Naive thymus-derived CD4-positive, alpha-beta T cell (primary cell): ENCODE measurements around the gene ITSN1. TPM values are rescaled to one million over a fixed set of nuclear protein-coding genes. Genes with fewer than 3 reads are reported as not detected.

ENCODE experiments used
- ATAC-seq: fragments of 150-1000 bp; cut with Tn5 transposase; 2 replicates; pipeline ENCODE4 v1.10.0; 2021; ENCODE audit warnings: mild to moderate bottlenecking, moderate library complexity
- CTCF ChIA-PET: fragments of 350-600 bp; sonication (Branson Sonifier 250); formaldehyde crosslinking; loops from one replicate; lab custom pipeline; 2021; ENCODE audit warnings: antibody characterized with exemption; lab: Charles Lee
- POLR2A ChIA-PET: fragments of 350-600 bp; sonication (Branson Sonifier 250); formaldehyde crosslinking; loops from one replicate; lab custom pipeline; 2021; ENCODE audit warnings: antibody characterized with exemption, inconsistent platforms; lab: Charles Lee
- DNase-seq, 9 donors: peaks; one replicate each; pipeline versions ENCODE4 v3.0.0 to v3.0.0-alpha.2; 2020 to 2022; ENCODE audit warnings: mixed read lengths in 1 of 9
- H3K27ac ChIP-seq: one replicate; pipeline ENCODE4 v1.7.0; 2013; ENCODE audit warnings: mild to moderate bottlenecking, low read depth, low read length, moderate library complexity
- H3K27me3 ChIP-seq, 2 donors: one replicate each; pipeline ENCODE4 v1.7.0; 2013; ENCODE audit warnings: low read length in 2 of 2, mild to moderate bottlenecking in 2 of 2, moderate library complexity in 2 of 2; ENCODE audit not compliant: control insufficient read depth in 2 of 2, insufficient read depth in 2 of 2
- H3K36me3 ChIP-seq, 3 experiments: 1 replicate in 2 of 3; 2 replicates in 1 of 3; pipeline ENCODE4 v1.7.0; 2013; ENCODE audit warnings: low read length in 3 of 3, mild to moderate bottlenecking in 3 of 3, moderate library complexity in 1 of 3; ENCODE audit not compliant: insufficient read depth in 3 of 3, control insufficient read depth in 2 of 3
- H3K4me1 ChIP-seq, 2 donors: one replicate each; pipeline ENCODE4 v1.7.0; 2013; ENCODE audit warnings: low read length in 2 of 2, mild to moderate bottlenecking in 2 of 2, moderate library complexity in 1 of 2; ENCODE audit not compliant: control insufficient read depth in 2 of 2, insufficient read depth in 2 of 2
- H3K4me3 ChIP-seq: 2 replicates; pipeline ENCODE4 v1.7.0; 2013; ENCODE audit warnings: mild to moderate bottlenecking, low read length
- H3K9me3 ChIP-seq, 3 experiments: 1 replicate in 2 of 3; 2 replicates in 1 of 3; pipeline ENCODE4 v1.7.0; 2013; ENCODE audit warnings: low read length in 3 of 3; ENCODE audit not compliant: control insufficient read depth in 2 of 3
- H3K27ac Mint-ChIP-seq, 9 donors: one replicate each; pipeline ENCODE4 v1.8.0; 2020 to 2022; ENCODE audit warnings: mixed read lengths in 9 of 9, mild to moderate bottlenecking in 8 of 9, moderate library complexity in 5 of 9, inconsistent platforms in 2 of 9
- H3K27me3 Mint-ChIP-seq, 5 donors: one replicate each; pipeline ENCODE4 v1.8.0; 2021 to 2022; ENCODE audit warnings: mixed read lengths in 5 of 5, mild to moderate bottlenecking in 1 of 5
- H3K36me3 Mint-ChIP-seq, 5 donors: one replicate each; pipeline ENCODE4 v1.8.0; 2020 to 2022; ENCODE audit warnings: mixed read lengths in 5 of 5, mild to moderate bottlenecking in 3 of 5, inconsistent platforms in 1 of 5
- H3K4me1 Mint-ChIP-seq, 7 donors: one replicate each; pipeline ENCODE4 v1.8.0; 2020 to 2022; ENCODE audit warnings: mixed read lengths in 7 of 7, mild to moderate bottlenecking in 3 of 7, inconsistent platforms in 1 of 7
- H3K4me3 Mint-ChIP-seq, 10 donors: one replicate each; pipeline ENCODE4 v1.8.0; 2020 to 2022; ENCODE audit warnings: mild to moderate bottlenecking in 10 of 10, mixed read lengths in 10 of 10, moderate library complexity in 6 of 10, inconsistent platforms in 2 of 10
- H3K9me3 Mint-ChIP-seq, 11 donors: one replicate each; pipeline ENCODE4 v1.8.0; 2020 to 2022; ENCODE audit warnings: mixed read lengths in 11 of 11, mild to moderate bottlenecking in 4 of 11, inconsistent platforms in 1 of 11, moderate library complexity in 1 of 11
- intact Hi-C, 2 donors: fragments of 100-400 bp; cut with micrococcal nuclease; formaldehyde crosslinking; loops; one replicate each; pipeline ENCODE4 v1.15.1; 2023
- polyA plus RNA-seq, 2 donors: library from polyadenylated mRNA; unstranded; fragments of 300-500 nt; fragmentation: Illumina TruSeq; gene quantifications; one replicate each; pipeline ENCODE4 v1.2.3, GENCODE V29; 2021
- total RNA-seq, 6 experiments: library from RNA in 5 of 6; stranded (reverse) in 5 of 6; gene quantifications; 1 replicate in 5 of 6; 2 replicates in 1 of 6; pipeline ENCODE4 v1.2.3 and lab custom pipeline; 2021 to 2026

ITSN1 gene
- total and polyA plus RNA-seq, 7 experiments from 2014 or later = 1.2 to 8.6 (median 3.2) TPM

DNA sequence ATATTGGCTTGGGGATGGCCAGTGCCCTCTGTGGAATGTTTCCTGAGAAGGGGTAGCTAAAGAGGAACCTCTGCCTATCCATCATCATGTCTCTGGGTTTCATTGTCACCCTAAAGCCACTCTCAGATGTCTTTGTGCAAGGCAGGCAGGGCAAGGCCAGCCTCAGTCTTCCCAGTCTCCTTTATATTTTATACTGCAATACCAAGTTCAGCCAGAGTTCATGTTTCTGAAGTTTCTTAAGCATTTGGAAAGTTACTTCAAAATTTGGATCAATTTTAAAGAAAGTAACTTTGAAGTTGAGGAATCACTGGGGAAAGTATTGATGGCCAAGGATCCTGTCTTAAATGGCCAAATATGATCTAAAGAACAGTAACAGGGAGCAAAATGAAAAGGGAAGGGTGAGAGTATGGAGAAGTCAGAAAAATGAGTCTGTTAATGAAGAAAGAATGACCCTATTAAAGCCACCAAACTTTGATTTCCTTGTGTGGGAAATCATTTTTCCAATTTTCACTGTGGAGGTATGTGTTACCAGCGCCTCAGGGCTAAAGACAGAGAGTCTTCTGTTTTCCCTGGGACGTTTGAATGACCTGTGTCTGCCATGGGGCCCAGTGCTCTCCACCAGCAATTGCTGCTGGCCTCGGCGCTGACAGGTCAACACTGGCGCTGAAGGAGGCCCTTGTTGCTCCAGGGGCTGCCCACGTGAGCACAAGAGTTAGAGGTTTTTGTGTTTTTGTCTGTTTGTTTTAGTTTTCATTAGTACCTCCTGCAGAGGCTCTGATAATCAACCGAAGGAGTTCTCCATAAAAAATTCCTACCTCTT is 179.4 kb downstream of the ITSN1 start:
- Histone ChIP-seq H3K9me3 (no peaks in the 10 kb centered on the region), H3K27ac (no peak overlapping the region), H3K36me3 (no peaks in the 10 kb centered on the region), H3K27me3 (no peaks in the 10 kb centered on the region), H3K4me3 (no peak overlapping the region), H3K4me1 (no peaks in the 10 kb centered on the region)
- ChIA-PET CTCF (no interaction called here), POLR2A (no interaction called here)
- DNase-seq (no peak), ATAC-seq (no peak)
- no peak overlapping the region for H3K4me3 Mint-ChIP-seq
- H3K27me3 Mint-ChIP-seq = no peaks in the 10 kb centered on the region
- intact Hi-C loops = no loop called here
- H3K36me3 Mint-ChIP-seq = no peaks in the 10 kb centered on the region
- no peaks in the 10 kb centered on the region for H3K9me3 Mint-ChIP-seq
- no peaks in the 10 kb centered on the region for H3K4me1 Mint-ChIP-seq
- H3K27ac Mint-ChIP-seq = no peak overlapping the region

DNA sequence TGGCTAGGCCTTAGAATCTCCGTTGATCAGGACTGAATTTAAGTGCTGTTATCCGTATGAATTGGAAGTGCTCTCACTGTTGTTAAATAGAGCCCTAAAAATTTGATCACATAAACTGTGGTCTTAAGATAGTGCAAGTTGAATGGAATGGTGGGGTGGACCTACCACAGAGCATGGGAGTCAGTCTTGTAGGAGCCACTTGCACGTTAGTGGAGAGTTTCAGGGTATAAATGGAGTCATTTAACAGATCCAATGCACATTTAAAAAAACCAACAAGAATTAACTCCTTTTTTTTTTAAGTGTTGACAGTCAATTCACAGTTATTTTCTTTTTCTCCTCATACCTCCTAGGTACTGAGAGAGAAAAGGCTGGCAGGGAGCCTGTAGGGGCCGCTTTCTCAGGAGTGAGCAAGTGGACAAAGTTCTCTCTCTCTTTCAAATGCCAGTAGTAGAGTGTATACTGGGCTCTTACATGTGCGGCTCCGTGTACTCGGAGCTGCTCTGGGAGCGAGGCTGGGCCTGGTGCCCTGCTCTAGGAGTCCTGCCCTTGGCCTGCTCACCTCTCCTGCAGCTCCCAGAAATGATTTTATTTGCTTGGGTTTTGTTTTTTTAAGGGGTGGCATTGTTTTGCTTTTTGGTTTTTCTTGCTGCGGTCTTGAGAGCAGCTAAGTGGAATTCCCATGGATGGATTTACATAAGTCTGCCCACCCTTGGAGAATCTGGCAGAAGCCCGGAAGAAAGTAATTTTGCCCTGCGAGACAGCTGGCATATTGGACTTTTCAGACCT is 182.0 kb downstream of the ITSN1 start:
- no peak for ATAC-seq
- Histone ChIP-seq H3K27me3 (no peaks in the 10 kb centered on the region), H3K36me3 (no peaks in the 10 kb centered on the region), H3K9me3 (no peaks in the 10 kb centered on the region), H3K27ac (no peak overlapping the region), H3K4me1 (no peaks in the 10 kb centered on the region), H3K4me3 (no peak overlapping the region)
- intact Hi-C loops = no loop called here
- ChIA-PET CTCF (no interaction called here), POLR2A (no interaction called here)
- peaks cover 0 to 4% (median 0%) of the 10 kb centered on the region in 11 donors for H3K9me3 Mint-ChIP-seq
- H3K4me3 Mint-ChIP-seq = no peak overlapping the region
- H3K27ac Mint-ChIP-seq = no peak overlapping the region
- no peak for DNase-seq
- H3K36me3 Mint-ChIP-seq = peaks cover 0 to 8% (median 4%) of the 10 kb centered on the region in 5 donors
- H3K4me1 Mint-ChIP-seq = no peaks in the 10 kb centered on the region
- H3K27me3 Mint-ChIP-seq = peaks cover 0 to 3% (median 0%) of the 10 kb centered on the region in 5 donors

DNA sequence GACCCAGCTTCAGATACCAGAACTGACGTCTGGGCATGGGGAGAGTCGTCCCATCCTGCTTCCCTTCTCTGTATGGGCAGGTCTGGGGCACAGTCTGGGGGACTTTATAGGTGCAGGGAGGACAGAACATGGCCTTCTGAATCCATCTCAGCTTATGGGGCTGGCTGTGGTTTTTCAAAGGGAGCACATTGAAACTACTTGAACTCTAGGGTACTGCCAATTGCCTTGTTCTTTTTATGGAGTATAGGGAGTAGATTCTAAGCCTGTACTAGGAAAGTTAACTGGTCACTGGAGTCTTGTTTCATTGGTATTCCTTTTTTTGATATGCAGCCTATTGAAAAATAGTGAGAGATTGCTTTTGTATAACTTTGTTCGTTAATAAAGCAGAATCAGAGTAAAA is 183.1 kb downstream of the ITSN1 start:
- Histone ChIP-seq H3K27ac (no peak overlapping the region), H3K4me3 (no peak overlapping the region), H3K27me3 (no peaks in the 10 kb centered on the region), H3K4me1 (no peaks in the 10 kb centered on the region), H3K9me3 (no peaks in the 10 kb centered on the region), H3K36me3 (no peaks in the 10 kb centered on the region)
- ATAC-seq (no peak), DNase-seq (no peak)
- Mint-ChIP-seq H3K27me3 (peaks cover 0 to 3% (median 0%) of the 10 kb centered on the region in 5 donors), H3K4me3 (no peak overlapping the region), H3K27ac (no peak overlapping the region), H3K9me3 (peaks cover 0 to 12% (median 1%) of the 10 kb centered on the region in 11 donors), H3K36me3 (peaks cover 0 to 16% (median 11%) of the 10 kb centered on the region in 5 donors), H3K4me1 (no peaks in the 10 kb centered on the region)
- intact Hi-C loops = no loop called here
- ChIA-PET POLR2A (no interaction called here), CTCF (no interaction called here)

- Histone ChIP-seq H3K9me3 (no peaks in the 10 kb centered on the region), H3K4me1 (no peaks in the 10 kb centered on the region), H3K36me3 (no peaks in the 10 kb centered on the region), H3K27ac (no peak overlapping the region), H3K4me3 (no peak overlapping the region), H3K27me3 (no peaks in the 10 kb centered on the region)
- Mint-ChIP-seq H3K4me1 (no peaks in the 10 kb centered on the region), H3K36me3 (peaks cover 0 to 16% (median 11%) of the 10 kb centered on the region in 5 donors), H3K9me3 (peaks cover 0 to 12% (median 1%) of the 10 kb centered on the region in 11 donors), H3K4me3 (no peak overlapping the region), H3K27me3 (peaks cover 0 to 3% (median 0%) of the 10 kb centered on the region in 5 donors), H3K27ac (no peak overlapping the region)
- ChIA-PET POLR2A (no interaction called here), CTCF (no interaction called here)
- DNase-seq (no peak), ATAC-seq (no peak)
- intact Hi-C loops = no loop called here
Measured at GRCh38 chr21:33825915-33826314, 183.6 kb downstream of the ITSN1 start.

DNA sequence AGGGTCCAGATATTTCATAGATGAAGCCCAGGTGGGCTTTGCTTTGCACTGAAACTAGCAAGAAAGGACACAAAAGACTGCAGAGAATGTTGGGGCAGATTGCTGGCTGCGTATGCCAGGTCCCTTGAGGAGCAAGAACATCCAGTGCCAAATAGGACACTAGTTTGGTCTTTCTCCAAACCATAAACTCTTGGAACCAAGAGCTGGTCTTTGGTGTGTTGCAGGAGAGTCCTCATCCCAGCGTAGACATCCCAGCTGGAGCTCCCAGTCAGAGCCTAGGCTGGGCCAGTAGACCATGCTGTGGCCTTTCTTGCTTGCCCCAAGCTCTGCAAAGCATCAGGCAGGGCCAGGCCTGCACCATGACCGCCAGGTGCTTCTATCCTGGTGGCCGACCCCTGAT is 185.8 kb downstream of the ITSN1 start:
- no peaks in the 10 kb centered on the region for H3K36me3 ChIP-seq
- peaks cover 0 to 20% (median 11%) of the 10 kb centered on the region in 5 donors for H3K36me3 Mint-ChIP-seq
- H3K9me3 Mint-ChIP-seq = peaks cover 0 to 12% (median 1%) of the 10 kb centered on the region in 11 donors
- no peak overlapping the region for H3K27ac Mint-ChIP-seq
- POLR2A ChIA-PET = no interaction called here
- intact Hi-C loops = no loop called here
- peaks cover 0 to 3% (median 0%) of the 10 kb centered on the region in 5 donors for H3K27me3 Mint-ChIP-seq
- H3K4me1 Mint-ChIP-seq = no peaks in the 10 kb centered on the region
- H3K27ac ChIP-seq = no peak overlapping the region
- H3K9me3 ChIP-seq = no peaks in the 10 kb centered on the region
- no peak for DNase-seq
- CTCF ChIA-PET = no interaction called here
- no peak overlapping the region for H3K4me3 Mint-ChIP-seq
- H3K27me3 ChIP-seq = no peaks in the 10 kb centered on the region
- no peaks in the 10 kb centered on the region for H3K4me1 ChIP-seq
- no peak overlapping the region for H3K4me3 ChIP-seq
- no peak for ATAC-seq

DNA sequence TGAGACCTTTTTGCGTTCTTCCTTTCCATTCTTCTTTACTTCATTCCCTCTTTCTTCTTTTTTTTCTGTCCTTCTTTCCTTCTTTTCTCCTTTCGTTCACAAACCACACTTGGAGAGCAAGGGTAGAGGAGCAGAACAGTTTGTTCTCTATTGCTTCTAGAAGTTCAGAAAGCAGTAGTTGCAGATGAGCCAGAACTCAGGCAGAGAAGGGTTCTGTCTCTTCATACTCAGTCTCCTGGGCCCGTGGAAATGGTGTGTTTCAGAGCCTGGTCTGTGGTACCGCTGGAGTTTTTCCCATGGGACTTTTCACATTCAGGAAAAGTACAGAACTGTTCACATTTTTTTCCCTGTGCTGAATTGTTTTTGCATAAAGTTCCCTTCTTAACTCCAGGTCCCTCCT is 186.3 kb downstream of the ITSN1 start:
- POLR2A ChIA-PET = no interaction called here
- Histone ChIP-seq H3K27me3 (no peaks in the 10 kb centered on the region), H3K4me3 (no peak overlapping the region), H3K27ac (no peak overlapping the region), H3K9me3 (no peaks in the 10 kb centered on the region), H3K4me1 (no peaks in the 10 kb centered on the region), H3K36me3 (no peaks in the 10 kb centered on the region)
- CTCF ChIA-PET = no interaction called here
- intact Hi-C loops = no loop called here
- peaks cover 0 to 20% (median 11%) of the 10 kb centered on the region in 5 donors for H3K36me3 Mint-ChIP-seq
- ATAC-seq (no peak), DNase-seq (no peak)
- no peaks in the 10 kb centered on the region for H3K4me1 Mint-ChIP-seq
- peaks cover 0 to 12% (median 1%) of the 10 kb centered on the region in 11 donors for H3K9me3 Mint-ChIP-seq
- H3K27ac Mint-ChIP-seq = no peak overlapping the region
- H3K27me3 Mint-ChIP-seq = peaks cover 0 to 3% (median 0%) of the 10 kb centered on the region in 5 donors
- no peak overlapping the region for H3K4me3 Mint-ChIP-seq
